ENCODE data around the gene MARCO.

DNA sequence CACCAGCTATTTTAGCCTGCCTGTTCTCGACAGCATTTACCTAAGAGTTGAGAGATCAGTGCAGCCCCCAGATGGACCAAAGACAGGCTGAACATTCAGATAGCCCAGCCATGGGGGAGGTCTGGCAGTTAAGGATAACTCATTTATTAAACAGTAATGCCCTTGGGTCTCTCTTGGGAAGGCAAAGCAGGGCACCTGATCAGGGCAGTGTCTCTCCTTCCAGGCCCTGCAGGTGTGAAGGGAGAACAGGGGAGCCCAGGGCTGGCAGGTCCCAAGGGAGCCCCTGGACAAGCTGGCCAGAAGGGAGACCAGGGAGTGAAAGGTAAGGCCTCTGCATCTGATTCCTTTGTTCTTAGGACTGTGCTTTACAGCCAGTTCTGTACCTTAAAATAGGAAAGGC, 49.6 kb downstream of the MARCO start:
- no peak for TF ChIP-seq CTCF (conservative IDR thresholded peaks at IDR 0.05; ENCODE audit: low read depth, low read length)
- no peak for TF ChIP-seq EZH2phosphoT487 (IDR thresholded peaks at IDR 0.05; ENCODE audit: borderline replicate concordance, low read length)
- no peak for TF ChIP-seq EZH2 (IDR thresholded peaks at IDR 0.05; ENCODE audit: low read length, unreplicated experiment)

Data from PC-3 (cell line).